HepG2 (cell line): ENCODE measurements around the gene SGSH. TPM values are rescaled to one million over a fixed set of nuclear protein-coding genes. Genes with fewer than 3 reads are reported as not detected.
A peak's percentile ranks its signal among the peaks of the same experiment; 100 is the strongest.

Experiments used
- ATAC-seq: fragments of 200-7000 bp; cut with Tn5 transposase; 3 replicates; pipeline ENCODE4 v1.9.1; 2020; ENCODE audit warnings: mild to moderate bottlenecking, moderate library complexity
- BruUV-seq: library from RNA; stranded (reverse); fragments of 400-500 nt; replicated peaks from 2 replicates; lab custom pipeline; 2021; lab: Mats Ljungman, UMichigan
- CTCF ChIA-PET: fragments of 300-600 bp; formaldehyde crosslinking; extraction: SDS; loops from one replicate; lab custom pipeline; 2021; ENCODE audit warnings: low total read pairs, inconsistent platforms, low intra/inter-chr PET ratio; lab: Yijun Ruan, JAX
- POLR2A ChIA-PET: fragments of 350-600 bp; sonication (Branson Sonifier 250); formaldehyde crosslinking; loops from one replicate; lab custom pipeline; 2020; ENCODE audit warnings: antibody characterized with exemption, inconsistent platforms; lab: Yijun Ruan, JAX
- DNase-seq: peaks from one replicate; pipeline ENCODE4 v3.0.0-alpha.2; 2015; ENCODE audit warnings: low spot score
- FAIRE-seq: peaks from 3 replicates; lab custom pipeline; 2011; peaks lifted over from hg19 to GRCh38; lab: Jason Lieb, UNC
- H2AFZ ChIP-seq: one replicate; pipeline ENCODE4 v1.6.1; 2011; ENCODE audit warnings: low read length, inconsistent platforms
- H3K27ac ChIP-seq: fragments of 300-600 bp; 3 replicates; pipeline ENCODE4 v1.8.0; 2011; ENCODE audit warnings: mixed run types, mild to moderate bottlenecking, mixed read lengths, low read length, inconsistent platforms; ENCODE audit not compliant: insufficient read depth; ENCODE audit errors: extremely low read length
- H3K27me3 ChIP-seq, 2 experiments: fragments of 200-600 bp in 1 of 2; 2 replicates in 1 of 2; 3 replicates in 1 of 2; pipeline versions ENCODE4 v1.6.0 to v1.8.0; 2011; ENCODE audit warnings: low read length in 2 of 2, mild to moderate bottlenecking in 2 of 2, moderate library complexity in 2 of 2, inconsistent platforms in 1 of 2; ENCODE audit not compliant: insufficient read depth in 2 of 2, control insufficient read depth in 1 of 2
- H3K36me3 ChIP-seq, 2 experiments: fragments of 200-600 bp in 1 of 2; replicated peaks in 1 of 2; 2 replicates in 1 of 2; 3 replicates in 1 of 2; pipeline versions ENCODE4 v1.5.1 to v1.8.0; 2011; ENCODE audit warnings: low read length in 2 of 2, inconsistent platforms in 1 of 2; ENCODE audit not compliant: insufficient read depth in 2 of 2, control insufficient read depth in 1 of 2
- H3K4me1 ChIP-seq: 2 replicates; pipeline ENCODE4 v1.5.1; 2012; ENCODE audit warnings: low read length, inconsistent platforms; ENCODE audit not compliant: insufficient read depth
- H3K4me2 ChIP-seq: 2 replicates; pipeline ENCODE4 v1.6.0; 2011; ENCODE audit warnings: low read depth, low read length, inconsistent platforms
- H3K4me3 ChIP-seq, 3 experiments: fragments of 200-600 bp in 1 of 3; sonication (generic), shearing (Covaris generic) in 1 of 3; replicated peaks in 1 of 3; 2 replicates each; pipeline ENCODE4 v1.5.1; 2011 to 2016; ENCODE audit warnings: low read length in 3 of 3, inconsistent platforms in 2 of 3, low read depth in 2 of 3, mild to moderate bottlenecking in 2 of 3, control low read depth in 1 of 3, mixed read lengths in 1 of 3; ENCODE audit not compliant: insufficient read depth in 1 of 3
- H3K79me2 ChIP-seq: one replicate; pipeline ENCODE4 v1.6.1; 2011; ENCODE audit warnings: low read length, inconsistent platforms; ENCODE audit not compliant: insufficient read depth
- H3K9ac ChIP-seq: 2 replicates; pipeline ENCODE4 v1.6.0; 2011; ENCODE audit warnings: mild to moderate bottlenecking, low read depth, low read length, inconsistent platforms; ENCODE audit not compliant: insufficient read depth
- H3K9me3 ChIP-seq: 2 replicates; pipeline ENCODE4 v1.5.1; 2012; ENCODE audit warnings: mild to moderate bottlenecking, low read length
- H4K20me1 ChIP-seq: 2 replicates; pipeline ENCODE4 v1.6.0; 2011; ENCODE audit warnings: inconsistent platforms, mild to moderate bottlenecking, low read length, moderate library complexity; ENCODE audit not compliant: insufficient read depth
- FOXA1 ChIP-seq, 2 experiments: fragments of 450-650 bp in 1 of 2; sonication (generic) in 1 of 2; formaldehyde crosslinking in 1 of 2; IDR thresholded peaks; 2 replicates each; pipeline versions ENCODE4 v1.4.0 to v1.6.1; 2016 to 2020; ENCODE audit warnings: missing genetic modification reagents in 1 of 2
- GTF3A ChIP-seq: sonication (generic); formaldehyde crosslinking; conservative IDR thresholded peaks from 2 replicates; pipeline ENCODE4 v1.4.0; 2020; ENCODE audit warnings: mild to moderate bottlenecking, missing genetic modification reagents
- MXD1 ChIP-seq: sonication (generic); formaldehyde crosslinking; IDR thresholded peaks from 2 replicates; pipeline ENCODE4 v1.4.0; 2020; ENCODE audit warnings: mild to moderate bottlenecking, missing genetic modification reagents
- POGZ ChIP-seq: sonication (generic); formaldehyde crosslinking; IDR thresholded peaks from 2 replicates; pipeline ENCODE4 v1.4.0; 2020; ENCODE audit warnings: mild to moderate bottlenecking, missing genetic modification reagents
- ZBTB40 ChIP-seq, 2 experiments: fragments of 450-650 bp in 1 of 2; sonication (generic) in 1 of 2; formaldehyde crosslinking in 1 of 2; IDR thresholded peaks; 2 replicates each; pipeline versions ENCODE4 v1.6.1 to v1.8.0; 2016 to 2022; ENCODE audit warnings: antibody characterized with exemption in 1 of 2, mild to moderate bottlenecking in 1 of 2, missing genetic modification reagents in 1 of 2
- ZNF451 ChIP-seq: sonication (generic); formaldehyde crosslinking; IDR thresholded peaks from 2 replicates; pipeline ENCODE4 v1.5.0; 2020; ENCODE audit warnings: mild to moderate bottlenecking, missing genetic modification reagents
- ZNF510 ChIP-seq: sonication (generic); formaldehyde crosslinking; IDR thresholded peaks from 2 replicates; pipeline ENCODE4 v1.4.0; 2020; ENCODE audit warnings: low read depth, mild to moderate bottlenecking, missing genetic modification reagents
- ZNF749 ChIP-seq: sonication (generic); formaldehyde crosslinking; IDR thresholded peaks from 2 replicates; pipeline ENCODE4 v1.8.0; 2022; ENCODE audit warnings: mild to moderate bottlenecking, missing genetic modification reagents, moderate library complexity, borderline replicate concordance
- WGBS: methylation state at CpG from one replicate; pipeline ENCODE4 v1.1.6; 2017; ENCODE audit warnings: low lambda C conversion rate; 5-methylcytosine and 5-hydroxymethylcytosine counted together
- in situ Hi-C: cut with HindIII; loops from 2 replicates; pipeline ENCODE4 v1.10.0; 2017; ENCODE audit warnings: low pct_unique_long_range_greater_than_20kb; ENCODE audit not compliant: extremely low pct_ligation_motif_present
- intact Hi-C: fragments of 100-400 bp; cut with micrococcal nuclease; formaldehyde crosslinking; loops from one replicate; pipeline ENCODE4 v1.10.0; 2022; ENCODE audit not compliant: unreplicated experiment
- polyA plus RNA-seq, 8 experiments: library from polyadenylated mRNA; depleted of rRNA in 3 of 8; stranded (reverse) in 7 of 8; unstranded in 1 of 8; fragments of >200 nt; fragmentation: Illumina TruSeq in 4 of 8; extraction: Trizol in 4 of 8; gene quantifications; 2 replicates each; pipeline versions ENCODE4 v1.2.1 to v1.2.3, GENCODE V29; 2011 to 2016; ENCODE audit warnings: low read depth in 4 of 8, missing spikeins in 1 of 8, mixed read lengths in 1 of 8; ENCODE audit not compliant: insufficient read depth in 1 of 8
- total RNA-seq, 5 experiments: library from RNA; depleted of rRNA; stranded (reverse); fragments of >200 nt; fragmentation: Illumina TruSeq; extraction: Trizol; gene quantifications; 2 replicates each; pipeline ENCODE4 v1.2.3, GENCODE V29; 2016; ENCODE audit warnings: low read depth in 1 of 5

SGSH gene
- total and polyA plus RNA-seq, 2 of the 13 experiments (the other 11 are each of a cell fraction or from before 2014, with no cell fraction given): 12.2 to 17.6 TPM

DNA sequence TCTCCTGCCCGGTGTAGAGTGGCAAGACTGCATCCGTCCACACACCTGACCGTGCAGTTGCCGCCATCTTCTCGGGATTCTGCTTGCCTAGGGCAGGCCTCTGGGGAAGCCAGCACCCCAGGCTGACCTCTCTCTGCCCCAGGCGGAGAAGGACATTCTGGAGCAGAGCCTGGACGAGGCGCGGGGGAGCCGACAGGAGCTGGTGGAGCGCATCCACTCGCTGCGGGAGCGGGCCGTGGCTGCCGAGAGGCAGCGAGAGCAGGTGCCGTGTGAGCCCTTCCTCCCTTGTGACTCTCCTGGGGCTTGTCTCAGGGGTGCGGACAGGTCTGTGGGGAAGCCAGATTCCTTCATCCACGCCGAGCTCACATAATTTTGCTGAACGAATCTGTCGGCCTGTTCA is 30.5 kb downstream of the SGSH start:
- CTCF ChIA-PET: no interaction called here
- H3K27ac ChIP-seq: no peak overlapping the region
- H3K9ac ChIP-seq: no peak overlapping the region
- no peaks in the 10 kb centered on the region for H4K20me1 ChIP-seq
- no peaks in the 10 kb centered on the region for H3K36me3 ChIP-seq
- TF ChIP-seq ZNF749: no peak
- no peak for TF ChIP-seq ZNF451 (CRISPR knock-in tag)
- TF ChIP-seq ZNF510 (CRISPR knock-in tag): no peak
- no peak for TF ChIP-seq FOXA1 (IDR thresholded peaks at IDR 0.05)
- no peak for TF ChIP-seq FOXA1 (CRISPR knock-in tag; IDR thresholded peaks at IDR 0.05)
- ATAC-seq: no peak
- no peak overlapping the region for H3K4me3 ChIP-seq
- intact Hi-C loops: no loop called here
- no peak for DNase-seq
- H2AFZ ChIP-seq: no peak overlapping the region
- no peak for FAIRE-seq
- H3K79me2 ChIP-seq: no peaks in the 10 kb centered on the region
- H3K27me3 ChIP-seq: peaks cover 28 to 97% of the 10 kb centered on the region in 2 experiments
- WGBS: 72% methylated on average over 23 of the region's 23 CpGs
- in situ Hi-C loops: no loop called here
- H3K4me1 ChIP-seq: peaks cover 34% of the 10 kb centered on the region
- H3K4me2 ChIP-seq: no peak overlapping the region
- no peaks in the 10 kb centered on the region for H3K9me3 ChIP-seq
- BruUV-seq: no TSS peak
- POLR2A ChIA-PET: no interaction called here

GRCh38 chr17:80187515-80187941 is 32.6 kb downstream of the SGSH start:
- Histone ChIP-seq H3K27ac (no peak overlapping the region), H3K9me3 (no peaks in the 10 kb centered on the region), H3K4me3 (peak overlapping the region; percentile 8 to 57 (median 22); a peak in 5 of 6 replicates), H4K20me1 (no peaks in the 10 kb centered on the region), H3K36me3 (no peaks in the 10 kb centered on the region), H3K9ac (peak overlapping the region; percentile 13; the same call in 1 of the 2 replicates), H3K79me2 (no peaks in the 10 kb centered on the region), H2AFZ (no peak overlapping the region), H3K27me3 (peaks cover 21 to 96% of the 10 kb centered on the region in 2 experiments), H3K4me1 (peaks cover 23% of the 10 kb centered on the region), H3K4me2 (peak overlapping the region; percentile 70)
- in situ Hi-C loops: no loop called here
- FAIRE-seq: no peak
- BruUV-seq: no TSS peak
- WGBS: 8% methylated on average over 18 of the region's 18 CpGs
- intact Hi-C loops: no loop called here
- ATAC-seq: peak; percentile 26
- CTCF ChIA-PET: no interaction called here
- DNase-seq: no peak
- POLR2A ChIA-PET: interaction anchor here (1.0 kb wide), 1 partner anchor 40 kb away, joined by 3 read pairs; no protein-coding TSS in a partner anchor
- TF ChIP-seq GTF3A (CRISPR knock-in tag) (no peak), ZBTB40 (IDR thresholded peaks at IDR 0.05) (no peak), ZBTB40 (CRISPR knock-in tag; IDR thresholded peaks at IDR 0.05) (0 out of 2 replicates have a peak, but pooled peaks have one; percentile 34), MXD1 (CRISPR knock-in tag) (no peak), POGZ (no peak)
